Liver (tissue), 9 donors: Measurements from ENCODE around the gene MTERF1. TPM values are rescaled to one million over a fixed set of nuclear protein-coding genes. Genes with fewer than 3 reads are reported as not detected.

Source experiments
- DNase-seq: peaks from one replicate; pipeline ENCODE4 v3.0.0-alpha.2; 2017; ENCODE audit warnings: low spot score
- H3K27ac ChIP-seq, 2 donors: one replicate each; pipeline ENCODE4 v1.7.0; 2013; ENCODE audit warnings: inconsistent platforms in 2 of 2, low read length in 2 of 2, control low read depth in 1 of 2, low read depth in 1 of 2, mild to moderate bottlenecking in 1 of 2
- H3K27me3 ChIP-seq, 4 donors: one replicate each; pipeline versions ENCODE4 v1.6.1 to v1.7.0; 2013; ENCODE audit warnings: low read length in 3 of 4, inconsistent platforms in 1 of 4, mild to moderate bottlenecking in 1 of 4, moderate library complexity in 1 of 4; ENCODE audit not compliant: control insufficient read depth in 4 of 4, insufficient read depth in 4 of 4
- H3K36me3 ChIP-seq, 4 donors: one replicate each; pipeline versions ENCODE4 v1.6.1 to v1.7.0; 2013; ENCODE audit warnings: low read length in 3 of 4, mild to moderate bottlenecking in 3 of 4, low read depth in 1 of 4, moderate library complexity in 1 of 4; ENCODE audit not compliant: control insufficient read depth in 4 of 4, insufficient read depth in 3 of 4
- H3K4me1 ChIP-seq, 4 donors: one replicate each; pipeline versions ENCODE4 v1.6.1 to v1.7.0; 2013; ENCODE audit warnings: low read length in 3 of 4, mild to moderate bottlenecking in 3 of 4, moderate library complexity in 1 of 4; ENCODE audit not compliant: control insufficient read depth in 4 of 4, insufficient read depth in 4 of 4
- H3K4me3 ChIP-seq, 3 donors: one replicate each; pipeline versions ENCODE4 v1.6.1 to v1.7.0; 2013; ENCODE audit warnings: low read length in 3 of 3, control low read depth in 1 of 3, low read depth in 1 of 3, mild to moderate bottlenecking in 1 of 3
- H3K9ac ChIP-seq, 2 donors: one replicate each; pipeline ENCODE4 v1.7.0; 2013; ENCODE audit warnings: low read length in 2 of 2, mild to moderate bottlenecking in 2 of 2, moderate library complexity in 2 of 2, control low read depth in 1 of 2, low read depth in 1 of 2
- H3K9me3 ChIP-seq, 4 donors: one replicate each; pipeline versions ENCODE4 v1.6.1 to v1.7.0; 2013; ENCODE audit warnings: low read length in 3 of 4; ENCODE audit not compliant: control insufficient read depth in 4 of 4
- EGR1 ChIP-seq, 2 donors: IDR thresholded peaks; 2 replicates each; pipeline ENCODE4 v1.6.1; 2016 to 2018; ENCODE audit warnings: antibody characterized with exemption in 2 of 2, low read depth in 2 of 2
- FOXA1 ChIP-seq: IDR thresholded peaks from 2 replicates; pipeline ENCODE4 v1.6.1; 2016; ENCODE audit warnings: antibody characterized with exemption
- FOXA2 ChIP-seq: IDR thresholded peaks from 2 replicates; pipeline ENCODE4 v1.6.1; 2016; ENCODE audit warnings: antibody characterized with exemption
- GABPA ChIP-seq, 2 donors: IDR thresholded peaks in 1 of 2; conservative IDR thresholded peaks in 1 of 2; 2 replicates each; pipeline ENCODE4 v1.6.1; 2016; ENCODE audit warnings: antibody characterized with exemption in 2 of 2, mild to moderate bottlenecking in 1 of 2, moderate library complexity in 1 of 2
- HNF4A ChIP-seq, 2 donors: conservative IDR thresholded peaks; 2 replicates each; pipeline ENCODE4 v1.6.1; 2016; ENCODE audit warnings: antibody characterized with exemption in 2 of 2, mild to moderate bottlenecking in 2 of 2
- NR2F2 ChIP-seq: IDR thresholded peaks from 2 replicates; pipeline ENCODE4 v1.6.1; 2016; ENCODE audit warnings: antibody characterized with exemption
- WGBS: extraction: QIAGEN DNeasy Blood & Tissue Kit; methylation state at CpG from one replicate; pipeline ENCODE4 v1.1.7; 2013; 5-methylcytosine and 5-hydroxymethylcytosine counted together
- polyA plus RNA-seq, 2 donors: library from polyadenylated mRNA; stranded (reverse) in 1 of 2; unstranded in 1 of 2; fragments of 200-250 nt in 1 of 2; fragments of >200 nt in 1 of 2; fragmentation: Nextera tagmentation in 1 of 2; extraction: Ambion mirVana in 1 of 2; gene quantifications; one replicate each; pipeline versions ENCODE4 v1.2.1 to v1.2.3, GENCODE V29; 2013 to 2015
- total RNA-seq, 2 donors: library from RNA; depleted of rRNA; stranded (reverse); fragments of >200 nt; gene quantifications; one replicate each; pipeline ENCODE4 v1.2.3, GENCODE V29; 2014
- TF ChIP-seq, protein P1 (sequence below): IDR thresholded peaks from 2 replicates; pipeline ENCODE4 v1.6.1; 2016; ENCODE audit warnings: antibody characterized with exemption
- TF ChIP-seq, protein P2 (sequence below): IDR thresholded peaks from 2 replicates; pipeline ENCODE4 v1.6.1; 2016; ENCODE audit warnings: antibody characterized with exemption, mild to moderate bottlenecking
- TF ChIP-seq, protein P3 (sequence below): fragments of 150-350 bp; IDR thresholded peaks from 2 replicates; pipeline ENCODE4 v1.5.1; 2017; ENCODE audit warnings: improper control_type of control experiment, low read depth, low read length; ENCODE audit not compliant: missing input control
- TF ChIP-seq, protein P4 (sequence below): IDR thresholded peaks from 2 replicates; pipeline ENCODE4 v1.6.1; 2016; ENCODE audit warnings: antibody characterized with exemption
- TF ChIP-seq, protein P5 (sequence below): IDR thresholded peaks from 2 replicates; pipeline ENCODE4 v1.6.1; 2016; ENCODE audit warnings: antibody characterized with exemption
- donor health status: healthy.
- donor health status: healthy.
- donor health status: healthy.
- donor health status: healthy.
- donor health status: healthy.

The MTERF1 gene
- total and polyA plus RNA-seq, 4 donors: 5.8 to 9.1 (median 6.4) TPM

DNA sequence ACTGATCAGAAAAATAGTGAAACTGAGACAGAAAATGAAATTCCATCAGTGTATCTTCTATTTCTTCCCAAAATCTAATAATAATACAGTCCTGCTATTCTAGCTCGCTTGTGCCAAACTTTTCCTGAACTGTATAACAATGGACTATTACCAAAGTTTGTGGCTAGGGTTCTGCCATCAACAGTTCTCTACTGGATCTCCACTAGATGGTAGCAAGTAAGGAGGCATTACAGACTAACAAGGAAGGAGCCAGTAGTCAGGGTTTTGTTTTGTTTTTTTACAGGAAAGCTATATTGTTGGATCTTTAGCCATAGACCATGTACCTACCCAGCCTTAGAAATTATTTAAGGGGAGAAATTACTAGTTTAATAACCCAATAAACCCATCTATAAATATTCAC lies 10.8 kb downstream of the MTERF1 start:
- no peaks in the 10 kb centered on the region for H3K4me1 ChIP-seq
- no peak for TF ChIP-seq GABPA (IDR thresholded peaks at IDR 0.05 in 1 of 2, conservative IDR thresholded peaks at IDR 0.05 in 1 of 2)
- TF ChIP-seq, protein P1, sequence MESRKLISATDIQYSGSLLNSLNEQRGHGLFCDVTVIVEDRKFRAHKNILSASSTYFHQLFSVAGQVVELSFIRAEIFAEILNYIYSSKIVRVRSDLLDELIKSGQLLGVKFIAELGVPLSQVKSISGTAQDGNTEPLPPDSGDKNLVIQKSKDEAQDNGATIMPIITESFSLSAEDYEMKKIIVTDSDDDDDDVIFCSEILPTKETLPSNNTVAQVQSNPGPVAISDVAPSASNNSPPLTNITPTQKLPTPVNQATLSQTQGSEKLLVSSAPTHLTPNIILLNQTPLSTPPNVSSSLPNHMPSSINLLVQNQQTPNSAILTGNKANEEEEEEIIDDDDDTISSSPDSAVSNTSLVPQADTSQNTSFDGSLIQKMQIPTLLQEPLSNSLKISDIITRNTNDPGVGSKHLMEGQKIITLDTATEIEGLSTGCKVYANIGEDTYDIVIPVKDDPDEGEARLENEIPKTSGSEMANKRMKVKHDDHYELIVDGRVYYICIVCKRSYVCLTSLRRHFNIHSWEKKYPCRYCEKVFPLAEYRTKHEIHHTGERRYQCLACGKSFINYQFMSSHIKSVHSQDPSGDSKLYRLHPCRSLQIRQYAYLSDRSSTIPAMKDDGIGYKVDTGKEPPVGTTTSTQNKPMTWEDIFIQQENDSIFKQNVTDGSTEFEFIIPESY: no peak
- no peak for TF ChIP-seq FOXA1
- no peak for TF ChIP-seq FOXA2
- no peak for TF ChIP-seq HNF4A (conservative IDR thresholded peaks at IDR 0.05)
- no peak for TF ChIP-seq EGR1 (IDR thresholded peaks at IDR 0.05; ENCODE audit: low read depth in 2 of 2)
- TF ChIP-seq, protein P2, sequence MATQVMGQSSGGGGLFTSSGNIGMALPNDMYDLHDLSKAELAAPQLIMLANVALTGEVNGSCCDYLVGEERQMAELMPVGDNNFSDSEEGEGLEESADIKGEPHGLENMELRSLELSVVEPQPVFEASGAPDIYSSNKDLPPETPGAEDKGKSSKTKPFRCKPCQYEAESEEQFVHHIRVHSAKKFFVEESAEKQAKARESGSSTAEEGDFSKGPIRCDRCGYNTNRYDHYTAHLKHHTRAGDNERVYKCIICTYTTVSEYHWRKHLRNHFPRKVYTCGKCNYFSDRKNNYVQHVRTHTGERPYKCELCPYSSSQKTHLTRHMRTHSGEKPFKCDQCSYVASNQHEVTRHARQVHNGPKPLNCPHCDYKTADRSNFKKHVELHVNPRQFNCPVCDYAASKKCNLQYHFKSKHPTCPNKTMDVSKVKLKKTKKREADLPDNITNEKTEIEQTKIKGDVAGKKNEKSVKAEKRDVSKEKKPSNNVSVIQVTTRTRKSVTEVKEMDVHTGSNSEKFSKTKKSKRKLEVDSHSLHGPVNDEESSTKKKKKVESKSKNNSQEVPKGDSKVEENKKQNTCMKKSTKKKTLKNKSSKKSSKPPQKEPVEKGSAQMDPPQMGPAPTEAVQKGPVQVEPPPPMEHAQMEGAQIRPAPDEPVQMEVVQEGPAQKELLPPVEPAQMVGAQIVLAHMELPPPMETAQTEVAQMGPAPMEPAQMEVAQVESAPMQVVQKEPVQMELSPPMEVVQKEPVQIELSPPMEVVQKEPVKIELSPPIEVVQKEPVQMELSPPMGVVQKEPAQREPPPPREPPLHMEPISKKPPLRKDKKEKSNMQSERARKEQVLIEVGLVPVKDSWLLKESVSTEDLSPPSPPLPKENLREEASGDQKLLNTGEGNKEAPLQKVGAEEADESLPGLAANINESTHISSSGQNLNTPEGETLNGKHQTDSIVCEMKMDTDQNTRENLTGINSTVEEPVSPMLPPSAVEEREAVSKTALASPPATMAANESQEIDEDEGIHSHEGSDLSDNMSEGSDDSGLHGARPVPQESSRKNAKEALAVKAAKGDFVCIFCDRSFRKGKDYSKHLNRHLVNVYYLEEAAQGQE: no peak
- no peak for TF ChIP-seq NR2F2
- TF ChIP-seq, protein P3, sequence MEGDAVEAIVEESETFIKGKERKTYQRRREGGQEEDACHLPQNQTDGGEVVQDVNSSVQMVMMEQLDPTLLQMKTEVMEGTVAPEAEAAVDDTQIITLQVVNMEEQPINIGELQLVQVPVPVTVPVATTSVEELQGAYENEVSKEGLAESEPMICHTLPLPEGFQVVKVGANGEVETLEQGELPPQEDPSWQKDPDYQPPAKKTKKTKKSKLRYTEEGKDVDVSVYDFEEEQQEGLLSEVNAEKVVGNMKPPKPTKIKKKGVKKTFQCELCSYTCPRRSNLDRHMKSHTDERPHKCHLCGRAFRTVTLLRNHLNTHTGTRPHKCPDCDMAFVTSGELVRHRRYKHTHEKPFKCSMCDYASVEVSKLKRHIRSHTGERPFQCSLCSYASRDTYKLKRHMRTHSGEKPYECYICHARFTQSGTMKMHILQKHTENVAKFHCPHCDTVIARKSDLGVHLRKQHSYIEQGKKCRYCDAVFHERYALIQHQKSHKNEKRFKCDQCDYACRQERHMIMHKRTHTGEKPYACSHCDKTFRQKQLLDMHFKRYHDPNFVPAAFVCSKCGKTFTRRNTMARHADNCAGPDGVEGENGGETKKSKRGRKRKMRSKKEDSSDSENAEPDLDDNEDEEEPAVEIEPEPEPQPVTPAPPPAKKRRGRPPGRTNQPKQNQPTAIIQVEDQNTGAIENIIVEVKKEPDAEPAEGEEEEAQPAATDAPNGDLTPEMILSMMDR: no peak
- H3K9ac ChIP-seq: no peak overlapping the region
- WGBS: 92% methylated on average over 1 of the region's 1 CpG
- peaks cover 3 to 13% (median 7%) of the 10 kb centered on the region in 4 donors for H3K36me3 ChIP-seq
- no peak overlapping the region for H3K27ac ChIP-seq
- no peak for DNase-seq
- no peaks in the 10 kb centered on the region for H3K9me3 ChIP-seq
- H3K4me3 ChIP-seq: no peak overlapping the region
- no peaks in the 10 kb centered on the region for H3K27me3 ChIP-seq

DNA sequence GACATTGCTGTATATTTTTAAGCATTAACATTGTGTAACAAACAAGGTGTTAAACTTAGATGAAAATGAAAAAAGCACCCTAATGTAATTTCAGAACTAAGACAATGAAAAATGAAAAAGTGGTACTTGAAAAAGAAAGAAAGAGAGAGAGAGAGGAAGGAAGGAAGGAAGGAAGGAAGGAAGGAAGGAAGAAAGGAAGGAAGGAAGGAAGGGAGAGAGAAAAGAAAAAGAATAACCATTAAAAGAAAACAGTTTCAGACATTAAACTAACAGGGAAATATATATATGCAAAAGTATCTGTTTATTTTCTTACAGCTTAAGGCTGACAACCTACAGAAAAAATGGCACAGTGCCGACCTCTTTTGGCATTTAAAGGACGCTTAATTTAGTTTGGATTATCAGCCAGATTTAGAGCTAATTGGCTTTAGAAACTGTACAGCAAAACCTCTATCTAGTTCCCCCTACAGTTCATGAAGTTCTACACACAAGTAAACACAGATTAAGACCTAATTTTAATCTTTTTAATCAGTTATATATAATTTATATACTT lies 13.8 kb downstream of the MTERF1 start:
- TF ChIP-seq, protein P3: no peak
- TF ChIP-seq HNF4A (conservative IDR thresholded peaks at IDR 0.05): no peak
- TF ChIP-seq, protein P4, sequence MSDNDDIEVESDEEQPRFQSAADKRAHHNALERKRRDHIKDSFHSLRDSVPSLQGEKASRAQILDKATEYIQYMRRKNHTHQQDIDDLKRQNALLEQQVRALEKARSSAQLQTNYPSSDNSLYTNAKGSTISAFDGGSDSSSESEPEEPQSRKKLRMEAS: no peak
- TF ChIP-seq, protein P5, sequence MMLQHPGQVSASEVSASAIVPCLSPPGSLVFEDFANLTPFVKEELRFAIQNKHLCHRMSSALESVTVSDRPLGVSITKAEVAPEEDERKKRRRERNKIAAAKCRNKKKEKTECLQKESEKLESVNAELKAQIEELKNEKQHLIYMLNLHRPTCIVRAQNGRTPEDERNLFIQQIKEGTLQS: no peak
- H3K4me3 ChIP-seq: no peak overlapping the region
- H3K27me3 ChIP-seq: no peaks in the 10 kb centered on the region
- H3K4me1 ChIP-seq: no peaks in the 10 kb centered on the region
- whole genome bisulfite sequencing: 70% methylated on average over 2 of the region's 2 CpGs
- DNase-seq: no peak
- no peaks in the 10 kb centered on the region for H3K9me3 ChIP-seq
- H3K27ac ChIP-seq: no peak overlapping the region
- H3K36me3 ChIP-seq: peaks cover 0 to under 1% (median 0%) of the 10 kb centered on the region in 4 donors
- H3K9ac ChIP-seq: no peak overlapping the region
